Astrocyte of the spinal cord (primary cell): ENCODE results near the gene RNF157.
"Not testable (repeated sequence)": the region's sequence is repeated elsewhere in the genome, so short reads cannot be mapped to it uniquely, and the experiment has no call there.

Source experiments
- DNase-seq: peaks from one replicate; pipeline ENCODE4 v3.0.0; 2011; ENCODE audit warnings: low read depth, low spot score
- H3K4me3 ChIP-seq: 2 replicates; pipeline ENCODE4 v1.5.1; 2011; ENCODE audit warnings: low read depth, mild to moderate bottlenecking, low read length, moderate library complexity
- CTCF ChIP-seq: IDR thresholded peaks from 2 replicates; pipeline ENCODE4 v1.5.1; 2012; ENCODE audit warnings: low read depth, mild to moderate bottlenecking, low read length, inconsistent platforms
- in situ Hi-C: cut with HindIII; loops from 2 replicates; pipeline ENCODE4 v1.10.0; 2017; ENCODE audit warnings: low sequenced_read_pairs

RNF157 gene

DNA sequence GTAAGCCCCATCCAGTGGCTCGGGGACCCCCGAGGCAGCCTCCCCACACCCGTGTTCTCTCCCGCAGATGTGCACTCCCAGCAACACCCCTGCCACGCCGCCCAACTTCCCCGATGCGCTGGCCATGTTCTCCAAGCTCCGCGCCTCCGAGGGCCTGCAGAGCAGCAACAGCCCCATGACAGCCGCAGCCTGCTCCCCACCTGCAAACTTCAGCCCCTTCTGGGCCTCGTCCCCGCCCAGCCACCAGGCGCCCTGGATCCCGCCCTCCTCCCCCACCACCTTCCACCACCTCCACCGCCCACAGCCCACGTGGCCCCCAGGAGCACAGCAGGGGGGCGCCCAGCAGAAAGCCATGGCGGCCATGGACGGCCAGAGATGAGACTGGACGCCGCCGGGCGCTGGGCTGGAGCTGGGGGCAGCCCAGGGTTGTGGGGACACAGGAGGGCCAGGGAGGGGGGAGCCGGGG is 29.9 kb upstream of the RNF157 start:
- in situ Hi-C loops: no loop called here
- no peak for DNase-seq
- TF ChIP-seq CTCF: no peak
- no peak overlapping the region for H3K4me3 ChIP-seq

DNA sequence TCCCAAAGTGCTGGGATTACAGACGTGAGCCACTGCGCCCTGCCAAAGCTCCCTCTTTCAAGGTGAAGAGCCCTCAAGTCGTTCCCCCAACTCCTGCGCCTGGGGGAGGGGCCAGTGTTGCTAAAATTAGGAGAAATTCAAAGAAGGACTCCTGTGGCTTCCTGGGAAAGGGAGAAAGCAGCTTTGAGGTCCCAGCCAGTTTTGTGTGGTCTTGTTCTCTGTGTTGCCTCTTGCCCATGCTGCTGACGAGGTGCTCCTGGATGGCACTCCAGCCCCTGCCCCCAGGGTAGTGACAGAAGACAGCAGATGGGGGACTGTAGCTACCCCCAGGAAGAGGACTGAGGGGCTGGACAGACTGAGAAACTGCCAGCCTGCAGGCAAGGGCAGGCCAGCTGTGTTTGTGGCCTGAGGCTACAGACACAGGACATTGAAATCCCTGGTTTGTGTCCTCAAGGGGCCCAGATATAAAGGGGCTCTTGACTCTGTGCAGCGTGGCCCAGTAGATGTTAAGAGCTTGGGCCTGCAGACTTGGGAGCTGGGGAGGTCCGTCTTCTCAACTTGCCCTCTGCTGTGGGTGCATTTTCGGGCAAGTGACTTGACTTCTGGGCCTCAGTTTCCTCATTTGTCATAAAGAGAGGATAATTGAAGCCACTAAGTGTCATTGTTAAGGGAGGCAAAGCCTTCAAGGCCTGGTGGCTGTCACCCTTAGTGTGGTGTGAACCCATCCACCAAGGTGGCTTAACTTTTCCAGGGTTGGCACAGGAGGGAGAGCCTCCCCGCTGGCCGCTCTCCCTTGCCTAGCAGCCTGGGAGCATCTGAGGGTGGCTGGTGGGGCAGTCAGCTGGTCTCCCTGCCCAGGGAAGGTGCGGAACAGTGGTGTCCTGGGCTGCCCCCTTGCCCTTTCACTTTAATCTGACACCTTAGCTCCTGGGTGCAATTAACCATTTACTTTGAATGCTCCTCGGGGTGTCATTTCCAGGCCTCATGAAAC is 29.0 kb upstream of the RNF157 start:
- in situ Hi-C loops: no loop called here
- no peak overlapping the region for H3K4me3 ChIP-seq
- no peak for DNase-seq
- no peak for TF ChIP-seq CTCF

GRCh38 chr17:76268015-76268749 is 27.9 kb upstream of the RNF157 start:
- in situ Hi-C loops: no loop called here
- DNase-seq: peak; percentile 67
- H3K4me3 ChIP-seq: no peak overlapping the region
- no peak for TF ChIP-seq CTCF

GRCh38 chr17:76267581-76268001 is 27.3 kb upstream of the RNF157 start:
- in situ Hi-C loops, H3K4me3 ChIP-seq, DNase-seq: not testable (repeated sequence)

GRCh38 chr17:76267051-76267576 is 26.8 kb upstream of the RNF157 start:
- no peak for DNase-seq
- H3K4me3 ChIP-seq: peak overlapping the region; percentile 75
- in situ Hi-C loops: no loop called here
- no peak for TF ChIP-seq CTCF

DNA sequence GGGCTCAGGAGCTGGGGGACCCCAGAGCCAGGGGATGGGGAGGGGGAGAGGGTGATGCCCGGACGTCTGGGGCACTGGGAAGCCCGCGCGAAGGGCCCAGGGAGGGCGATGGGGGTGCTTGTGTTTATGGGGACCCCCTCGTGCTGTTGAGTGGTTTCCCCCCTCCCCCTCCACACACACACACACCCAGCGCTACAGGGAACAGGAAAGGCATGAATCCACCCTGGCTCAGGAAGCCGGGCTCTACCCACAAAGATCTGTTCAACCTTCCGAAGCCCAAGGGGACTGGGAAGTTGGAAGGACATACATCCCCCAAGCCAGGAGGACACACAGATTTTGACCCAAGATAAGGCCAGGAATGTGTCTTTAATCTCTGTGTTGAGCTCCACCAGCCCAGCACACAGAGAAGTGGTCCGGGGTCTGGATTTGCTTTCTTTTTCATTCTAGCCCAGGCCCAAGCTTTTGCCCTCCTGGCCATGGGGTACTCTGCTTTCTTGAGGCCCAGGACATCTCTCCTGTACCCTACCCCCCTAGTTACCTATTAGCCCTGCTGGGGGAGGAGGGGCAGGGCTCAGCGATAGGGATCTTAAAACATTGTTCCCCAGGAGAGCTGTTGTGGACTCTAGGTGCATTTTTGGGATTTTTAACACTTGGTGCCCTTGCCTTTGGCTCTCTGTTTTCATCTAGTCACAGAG is 26.1 kb upstream of the RNF157 start:
- peak overlapping the region; percentile 75 for H3K4me3 ChIP-seq
- DNase-seq: peak; percentile 35
- no peak for TF ChIP-seq CTCF
- in situ Hi-C loops: no loop called here
